HG03159 (cell line): Measurements from ENCODE around the gene KSR1.
"Not testable (repeated sequence)": the region's sequence is repeated elsewhere in the genome, so short reads cannot be mapped to it uniquely, and the experiment has no call there.

Experiments used
- ATAC-seq: cut with Tn5 transposase; IDR thresholded peaks from one replicate; pipeline ENCODE4 v1.9.1; 2021; ENCODE audit warnings: mild to moderate bottlenecking, moderate library complexity; ENCODE audit not compliant: unreplicated experiment

Gene KSR1

GRCh38 chr17:27670791-27671590 lies 214.7 kb downstream of the KSR1 start:
- no peak for ATAC-seq

GRCh38 chr17:27671591-27671910 lies 215.3 kb downstream of the KSR1 start:
- no peak for ATAC-seq

DNA sequence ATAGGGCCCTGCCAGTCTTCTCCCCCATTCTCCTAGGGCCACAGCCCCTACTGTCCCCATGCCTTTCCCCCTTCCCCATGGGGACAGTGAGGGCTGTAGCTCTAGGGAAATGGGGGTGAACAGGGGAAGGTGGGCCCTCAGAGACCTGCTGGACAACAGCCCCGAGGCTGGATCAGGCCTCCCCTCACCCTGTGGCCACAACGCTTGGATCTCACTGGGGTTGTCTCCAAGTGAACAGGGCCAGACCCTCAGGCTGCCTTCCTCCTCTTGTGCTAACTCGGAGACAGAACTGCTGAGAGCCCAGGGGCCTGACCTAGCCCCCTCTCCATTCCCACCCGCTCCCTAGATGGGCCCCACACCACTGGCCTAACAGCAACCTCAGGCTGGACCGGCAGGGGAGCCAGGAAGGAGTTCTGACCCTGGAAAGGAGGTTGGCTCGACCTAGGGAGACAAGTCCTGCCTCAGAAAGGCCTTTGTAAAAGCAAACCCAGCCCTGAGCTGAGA lies 215.8 kb downstream of the KSR1 start:
- not testable (repeated sequence) for ATAC-seq

DNA sequence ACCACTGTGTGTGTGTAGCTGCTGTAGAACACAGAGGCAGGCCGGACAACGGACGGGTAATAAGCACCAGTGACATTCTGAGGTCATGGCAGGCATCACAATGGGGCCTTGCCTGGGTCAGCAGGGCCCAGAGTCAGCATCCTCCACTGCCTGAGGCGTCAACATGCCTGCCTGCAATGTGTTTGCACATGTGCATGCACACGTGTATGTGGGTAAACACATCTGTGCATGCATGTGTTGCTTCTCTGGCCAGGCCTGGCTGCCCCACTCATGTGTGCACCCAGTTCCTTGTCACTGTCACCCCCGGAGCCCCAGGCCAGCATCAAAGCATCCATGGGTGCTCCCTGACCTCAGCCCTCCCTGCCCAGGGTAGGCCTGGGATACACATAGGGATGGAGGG lies 218.1 kb downstream of the KSR1 start:
- ATAC-seq, result no peak
